HG03442 (cell line): ENCODE data around the gene VWA7.
"Not testable (repeated sequence)": the region's sequence is repeated elsewhere in the genome, so short reads cannot be mapped to it uniquely, and the experiment has no call there.

Experiments used
- ATAC-seq: cut with Tn5 transposase; IDR thresholded peaks from one replicate; pipeline ENCODE4 v1.9.1; 2021; ENCODE audit warnings: mild to moderate bottlenecking, moderate library complexity; ENCODE audit not compliant: unreplicated experiment

The VWA7 gene, protein sequence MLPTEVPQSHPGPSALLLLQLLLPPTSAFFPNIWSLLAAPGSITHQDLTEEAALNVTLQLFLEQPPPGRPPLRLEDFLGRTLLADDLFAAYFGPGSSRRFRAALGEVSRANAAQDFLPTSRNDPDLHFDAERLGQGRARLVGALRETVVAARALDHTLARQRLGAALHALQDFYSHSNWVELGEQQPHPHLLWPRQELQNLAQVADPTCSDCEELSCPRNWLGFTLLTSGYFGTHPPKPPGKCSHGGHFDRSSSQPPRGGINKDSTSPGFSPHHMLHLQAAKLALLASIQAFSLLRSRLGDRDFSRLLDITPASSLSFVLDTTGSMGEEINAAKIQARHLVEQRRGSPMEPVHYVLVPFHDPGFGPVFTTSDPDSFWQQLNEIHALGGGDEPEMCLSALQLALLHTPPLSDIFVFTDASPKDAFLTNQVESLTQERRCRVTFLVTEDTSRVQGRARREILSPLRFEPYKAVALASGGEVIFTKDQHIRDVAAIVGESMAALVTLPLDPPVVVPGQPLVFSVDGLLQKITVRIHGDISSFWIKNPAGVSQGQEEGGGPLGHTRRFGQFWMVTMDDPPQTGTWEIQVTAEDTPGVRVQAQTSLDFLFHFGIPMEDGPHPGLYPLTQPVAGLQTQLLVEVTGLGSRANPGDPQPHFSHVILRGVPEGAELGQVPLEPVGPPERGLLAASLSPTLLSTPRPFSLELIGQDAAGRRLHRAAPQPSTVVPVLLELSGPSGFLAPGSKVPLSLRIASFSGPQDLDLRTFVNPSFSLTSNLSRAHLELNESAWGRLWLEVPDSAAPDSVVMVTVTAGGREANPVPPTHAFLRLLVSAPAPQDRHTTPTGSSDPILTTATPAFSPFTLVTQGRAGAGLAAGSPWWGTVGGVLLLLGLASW

DNA sequence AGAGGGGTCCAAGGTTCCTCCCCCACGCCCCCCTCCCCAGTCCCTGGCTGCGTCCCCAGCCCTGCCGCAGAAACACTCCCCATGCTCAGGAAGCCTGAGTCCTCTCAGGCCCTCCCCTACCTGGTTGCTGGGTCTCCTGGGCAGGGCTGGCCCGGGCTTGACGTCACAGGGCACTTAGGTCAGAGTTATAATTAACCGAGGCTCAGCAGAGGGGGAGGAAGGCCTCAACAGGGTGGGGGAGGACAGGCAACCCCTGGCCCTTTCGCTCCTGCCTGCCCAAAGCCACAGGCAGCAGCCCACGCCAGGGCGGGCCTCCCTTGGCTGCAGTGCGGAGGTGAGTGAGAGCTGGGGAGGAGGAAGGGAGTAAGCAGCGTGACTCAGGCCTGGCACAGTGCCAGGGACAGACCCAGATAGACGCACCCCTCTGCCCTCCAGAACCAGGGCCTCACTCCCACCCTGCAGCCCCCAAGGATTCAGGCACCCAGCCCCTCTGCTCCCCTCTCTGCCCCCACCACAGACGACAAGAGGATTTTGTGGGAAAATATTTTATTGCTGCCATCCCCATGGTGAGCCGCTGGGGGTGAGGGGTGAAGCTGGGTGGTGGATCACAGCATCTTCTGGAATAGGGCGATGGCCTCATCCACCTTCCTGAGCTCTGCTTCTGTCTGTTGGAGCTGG is at the start of gene VWA7:
VWA7 (minus strand) TSS at position 340 of the 678 bp plus-strand sequence. CDS start 549 bp downstream, outside the sequence.
- ATAC-seq: peak; percentile 74

DNA sequence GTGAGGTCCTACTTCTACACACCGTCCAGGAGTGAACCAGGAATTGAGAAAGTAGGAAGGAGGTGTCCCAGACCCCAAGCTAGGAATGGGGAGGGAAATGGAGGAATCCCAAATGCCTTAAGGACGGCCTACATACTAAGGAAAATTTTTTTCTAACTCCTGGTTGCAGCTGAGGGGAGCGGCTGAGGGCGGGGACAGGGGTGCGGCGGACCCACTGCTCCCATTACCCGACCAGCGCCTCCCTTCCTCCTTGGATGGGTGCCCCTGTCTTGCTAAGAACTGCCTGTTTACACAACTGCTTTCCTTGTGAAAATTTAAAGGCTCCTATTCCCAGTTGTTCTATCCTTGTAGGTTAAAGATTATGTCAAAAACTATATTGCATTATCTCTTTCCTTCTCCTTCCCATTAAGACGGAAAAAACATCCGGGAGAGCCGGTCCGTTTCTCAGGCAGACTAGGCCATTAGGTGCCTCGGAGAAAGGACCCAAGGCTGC is 49.7 kb upstream of the VWA7 start:
- no peak for ATAC-seq

DNA sequence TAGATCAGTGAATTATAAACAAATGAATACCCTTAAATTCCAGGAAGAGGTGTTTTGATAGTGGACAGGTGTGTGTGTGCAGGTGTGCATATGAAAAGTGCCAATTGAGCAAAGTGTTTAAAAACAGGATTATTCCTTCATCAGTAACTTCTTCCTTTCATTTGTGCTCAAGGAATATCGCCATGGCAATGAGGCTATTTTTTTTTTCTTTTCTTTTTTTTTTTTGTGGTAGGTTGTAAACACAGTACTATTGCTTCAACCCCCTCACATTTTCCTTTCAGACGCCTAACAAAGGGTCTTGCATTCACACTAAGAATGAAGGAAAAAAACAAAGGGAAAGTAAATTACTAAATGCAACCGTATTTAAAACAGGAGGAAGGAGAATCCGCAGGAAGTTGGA is 48.4 kb upstream of the VWA7 start:
- ATAC-seq: no peak

DNA sequence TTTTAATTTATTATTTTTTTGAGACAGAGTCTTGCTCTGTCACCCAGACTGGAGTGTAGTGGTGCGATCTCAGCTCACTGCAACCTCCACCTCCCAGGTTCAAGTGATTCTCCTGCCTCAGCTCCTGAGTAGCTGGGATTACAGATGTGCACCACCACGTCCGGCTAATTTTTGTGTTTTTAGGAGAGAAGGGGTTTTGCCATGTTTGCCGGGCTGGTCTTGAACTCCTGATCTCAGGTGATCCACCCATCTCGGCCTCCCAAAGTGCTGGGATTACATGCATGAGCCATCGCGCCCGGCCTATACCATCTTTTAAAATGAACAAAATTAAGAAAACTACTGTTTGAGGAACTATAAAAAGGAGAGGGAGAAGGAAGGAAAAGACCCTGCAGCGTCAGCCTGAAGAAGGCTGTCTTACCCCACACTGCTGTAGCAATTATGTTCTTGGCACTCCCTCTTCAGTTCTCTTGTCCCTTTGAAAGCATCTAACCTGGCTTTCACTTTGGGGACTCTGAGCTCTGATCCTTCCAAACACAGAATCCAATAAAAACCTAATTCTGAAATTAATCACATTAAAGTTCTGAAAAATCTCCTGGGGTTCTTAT is 46.6 kb upstream of the VWA7 start:
- not testable (repeated sequence) for ATAC-seq

DNA sequence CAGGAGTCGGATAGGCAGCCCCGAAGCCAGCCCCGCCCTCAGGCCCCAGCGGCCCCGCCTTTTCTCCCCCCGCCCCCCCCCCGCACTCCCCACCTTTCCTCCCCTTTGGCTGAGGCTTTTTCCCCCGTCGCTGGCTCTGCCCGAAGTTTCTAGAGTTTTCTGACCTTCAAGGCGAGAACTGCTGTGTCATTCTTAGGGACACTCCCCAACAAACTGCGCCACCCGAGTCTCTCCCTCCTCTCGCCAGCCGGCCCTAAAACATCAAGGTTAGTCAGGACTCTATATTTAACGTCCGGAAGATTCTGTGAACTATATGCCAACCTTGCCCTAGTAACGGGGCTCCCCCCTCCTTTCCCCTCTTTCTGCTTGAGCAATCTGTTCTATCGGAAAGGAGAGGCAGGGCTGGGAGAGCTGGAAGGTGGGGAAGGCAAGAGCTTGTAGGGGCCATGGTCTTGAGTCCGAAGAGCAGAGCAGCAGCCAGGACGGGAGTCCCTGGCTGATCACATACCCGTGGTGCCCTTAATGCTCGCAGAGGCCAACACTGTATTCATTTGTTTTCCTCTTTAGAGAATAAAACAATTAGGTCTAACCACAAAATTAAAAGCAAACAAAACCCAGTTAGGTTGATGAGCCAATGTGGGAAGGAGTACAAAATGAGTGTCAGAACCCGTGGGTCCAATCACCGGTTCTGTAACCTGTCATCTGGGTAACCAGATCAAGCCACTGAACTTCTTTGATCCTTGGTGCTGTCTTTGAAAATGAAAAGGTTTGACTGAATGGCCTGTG is 45.1 kb upstream of the VWA7 start:
- peak; percentile 40 for ATAC-seq

DNA sequence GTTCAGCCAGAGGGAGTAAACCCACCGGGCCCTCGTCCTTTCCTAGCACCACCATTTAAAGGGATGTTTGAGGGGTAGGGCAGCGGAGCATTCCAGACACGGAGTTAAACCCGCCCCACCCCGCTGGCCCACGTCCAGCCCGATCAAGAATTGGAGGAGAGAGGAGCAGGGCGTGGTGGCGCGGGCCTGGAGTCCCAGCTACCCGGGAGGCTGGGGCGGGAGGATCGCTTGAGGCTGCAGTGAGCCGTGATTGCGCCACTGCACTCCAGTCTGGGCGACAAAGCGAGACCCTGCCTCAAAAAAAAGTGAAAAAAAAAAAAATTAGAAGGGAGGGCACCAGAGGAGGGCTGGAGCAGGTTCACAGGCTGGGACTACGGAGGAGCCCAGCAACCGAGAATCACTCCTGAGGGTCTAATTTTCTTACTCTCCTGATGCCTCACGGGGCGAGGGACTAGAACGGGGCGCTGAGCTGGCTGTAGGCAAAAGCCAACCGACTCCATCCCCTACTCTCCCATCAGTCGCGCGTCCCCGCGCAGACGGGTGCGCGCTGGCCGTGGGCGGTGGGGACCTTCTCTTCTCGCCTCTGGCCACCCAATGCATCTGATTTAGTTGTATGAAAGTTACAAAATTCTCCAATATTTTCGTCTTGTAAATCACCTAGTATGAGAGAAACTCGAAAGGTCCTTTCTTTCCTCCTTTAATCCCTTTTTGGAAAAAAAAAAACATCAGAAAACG is 44.3 kb upstream of the VWA7 start:
- peak; percentile 48 for ATAC-seq

DNA sequence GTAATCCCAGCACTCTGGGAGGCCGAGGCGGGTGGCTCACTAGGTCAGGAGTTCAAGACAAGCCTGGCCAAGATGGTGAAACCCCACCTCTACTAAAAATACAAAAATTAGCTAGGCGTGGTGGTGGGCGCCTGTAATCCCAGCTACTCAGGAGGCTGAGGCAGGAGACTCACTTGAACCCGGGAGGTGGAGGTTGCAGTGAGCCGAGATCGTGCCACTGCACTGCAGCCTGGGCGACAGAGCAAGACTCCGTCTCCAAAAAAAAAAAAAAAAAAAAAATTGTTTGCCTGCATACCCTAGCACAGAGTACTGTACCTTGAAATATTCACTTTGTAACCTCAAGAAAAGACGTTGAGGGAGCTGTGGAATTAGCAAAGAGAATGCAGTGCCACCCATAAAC is 43.3 kb upstream of the VWA7 start:
- ATAC-seq: not testable (repeated sequence)

DNA sequence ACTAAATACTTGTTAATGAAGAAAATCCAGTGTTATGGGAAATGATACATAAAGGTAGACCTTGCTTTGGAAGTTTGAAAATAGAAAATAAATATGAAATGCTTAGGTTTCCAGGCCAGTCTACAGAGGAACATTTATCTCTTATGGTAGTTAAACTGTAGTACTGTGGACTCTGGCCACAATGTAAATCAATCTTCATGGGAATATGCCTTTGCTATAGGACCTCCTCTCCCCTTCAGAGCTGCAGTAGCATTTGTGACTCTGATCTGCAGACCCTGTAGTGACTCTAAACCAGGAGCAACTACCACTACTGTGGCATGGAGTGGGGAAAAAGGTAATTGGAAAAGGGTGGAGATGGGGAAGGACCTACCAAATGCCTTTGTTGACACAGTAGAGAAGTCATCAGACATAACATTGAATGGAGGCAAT is 42.8 kb upstream of the VWA7 start:
- ATAC-seq: no peak

DNA sequence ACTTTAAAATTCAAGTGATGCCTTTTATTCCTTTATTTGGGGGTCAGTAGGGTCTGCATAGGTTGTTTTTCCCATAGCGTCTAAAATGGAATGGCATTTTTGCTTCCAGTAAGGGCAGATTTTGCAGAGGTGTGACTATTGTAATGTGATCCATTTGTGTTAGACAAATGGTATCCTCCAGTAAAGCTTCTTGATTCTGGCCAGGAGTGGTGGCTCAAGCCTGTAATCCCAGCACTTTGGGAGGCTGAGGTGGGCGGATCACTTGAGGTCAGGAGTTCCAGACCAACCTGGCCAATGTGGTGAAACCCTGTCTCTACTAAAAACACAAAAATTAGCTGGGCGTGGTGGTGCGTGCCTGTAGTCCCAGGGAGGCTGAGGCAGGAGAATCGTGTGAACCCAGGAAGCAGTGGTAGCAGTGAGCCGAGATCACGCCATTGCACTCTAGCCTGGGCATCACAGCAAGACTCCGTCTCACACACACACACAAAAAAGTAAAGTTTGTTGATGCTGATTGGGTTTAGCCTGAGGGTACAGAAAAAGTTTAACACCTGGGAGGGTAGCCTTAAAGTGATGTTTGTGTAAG is 40.9 kb upstream of the VWA7 start:
- ATAC-seq: not testable (repeated sequence)

DNA sequence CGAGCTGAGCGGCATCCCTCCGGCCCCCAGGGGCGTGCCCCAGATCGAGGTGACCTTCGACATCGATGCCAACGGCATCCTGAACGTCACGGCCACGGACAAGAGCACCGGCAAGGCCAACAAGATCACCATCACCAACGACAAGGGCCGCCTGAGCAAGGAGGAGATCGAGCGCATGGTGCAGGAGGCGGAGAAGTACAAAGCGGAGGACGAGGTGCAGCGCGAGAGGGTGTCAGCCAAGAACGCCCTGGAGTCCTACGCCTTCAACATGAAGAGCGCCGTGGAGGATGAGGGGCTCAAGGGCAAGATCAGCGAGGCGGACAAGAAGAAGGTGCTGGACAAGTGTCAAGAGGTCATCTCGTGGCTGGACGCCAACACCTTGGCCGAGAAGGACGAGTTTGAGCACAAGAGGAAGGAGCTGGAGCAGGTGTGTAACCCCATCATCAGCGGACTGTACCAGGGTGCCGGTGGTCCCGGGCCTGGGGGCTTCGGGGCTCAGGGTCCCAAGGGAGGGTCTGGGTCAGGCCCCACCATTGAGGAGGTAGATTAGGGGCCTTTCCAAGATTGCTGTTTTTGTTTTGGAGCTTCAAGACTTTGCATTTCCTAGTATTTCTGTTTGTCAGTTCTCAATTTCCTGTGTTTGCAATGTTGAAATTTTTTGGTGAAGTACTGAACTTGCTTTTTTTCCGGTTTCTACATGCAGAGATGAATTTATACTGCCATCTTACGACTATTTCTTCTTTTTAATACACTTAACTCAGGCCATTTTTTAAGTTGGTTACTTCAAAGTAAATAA is 40.2 kb upstream of the VWA7 start:
- not testable (repeated sequence) for ATAC-seq

DNA sequence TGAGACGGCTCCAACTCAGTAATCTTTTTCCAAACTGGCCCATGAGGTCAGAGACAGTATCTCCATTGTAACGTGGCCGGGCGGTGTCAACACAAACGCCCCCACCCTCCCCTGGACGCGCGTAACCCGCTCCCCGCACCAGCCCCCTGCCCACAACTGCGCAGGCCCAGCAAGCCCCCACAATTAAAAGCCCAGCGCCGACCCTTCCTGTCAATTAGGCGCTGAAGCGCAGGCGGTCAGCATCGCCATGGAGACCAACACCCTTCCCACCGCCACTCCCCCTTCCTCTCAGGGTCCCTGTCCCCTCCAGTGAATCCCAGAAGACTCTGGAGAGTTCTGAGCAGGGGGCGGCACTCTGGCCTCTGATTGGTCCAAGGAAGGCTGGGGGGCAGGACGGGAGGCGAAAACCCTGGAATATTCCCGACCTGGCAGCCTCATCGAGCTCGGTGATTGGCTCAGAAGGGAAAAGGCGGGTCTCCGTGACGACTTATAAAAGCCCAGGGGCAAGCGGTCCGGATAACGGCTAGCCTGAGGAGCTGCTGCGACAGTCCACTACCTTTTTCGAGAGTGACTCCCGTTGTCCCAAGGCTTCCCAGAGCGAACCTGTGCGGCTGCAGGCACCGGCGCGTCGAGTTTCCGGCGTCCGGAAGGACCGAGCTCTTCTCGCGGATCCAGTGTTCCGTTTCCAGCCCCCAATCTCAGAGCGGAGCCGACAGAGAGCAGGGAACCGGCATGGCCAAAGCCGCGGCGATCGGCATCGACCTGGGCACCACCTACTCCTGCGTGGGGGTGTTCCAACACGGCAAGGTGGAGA is 38.1 kb upstream of the VWA7 start, which contains the start of the genes HSPA1A and HSPA1L:
HSPA1A (plus strand) TSS at position 519 of the 814 bp plus-strand sequence; CDS start at position 733, 214 bp downstream.
HSPA1L (minus strand) TSS at position 259 of the 814 bp plus-strand sequence. CDS start 3,311 bp downstream, outside the sequence.
- ATAC-seq: peak; percentile 33

DNA sequence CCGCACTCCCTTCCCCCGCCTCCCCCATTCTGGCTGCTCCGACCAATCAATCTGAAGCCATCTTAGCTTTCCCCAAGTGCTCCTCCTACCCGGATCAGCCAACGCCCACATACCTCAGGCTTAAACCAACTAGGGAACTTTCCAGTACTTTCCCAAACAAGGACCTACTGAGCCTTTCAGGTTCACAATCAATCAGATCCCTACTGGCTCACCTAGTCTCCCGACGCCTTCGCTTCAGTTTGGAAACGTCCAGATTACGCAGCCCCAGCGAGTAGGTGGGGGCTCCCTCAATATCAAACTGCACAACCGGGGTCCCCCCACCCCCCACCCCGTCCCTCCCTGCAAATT is 37.5 kb upstream of the VWA7 start:
- ATAC-seq: no peak

DNA sequence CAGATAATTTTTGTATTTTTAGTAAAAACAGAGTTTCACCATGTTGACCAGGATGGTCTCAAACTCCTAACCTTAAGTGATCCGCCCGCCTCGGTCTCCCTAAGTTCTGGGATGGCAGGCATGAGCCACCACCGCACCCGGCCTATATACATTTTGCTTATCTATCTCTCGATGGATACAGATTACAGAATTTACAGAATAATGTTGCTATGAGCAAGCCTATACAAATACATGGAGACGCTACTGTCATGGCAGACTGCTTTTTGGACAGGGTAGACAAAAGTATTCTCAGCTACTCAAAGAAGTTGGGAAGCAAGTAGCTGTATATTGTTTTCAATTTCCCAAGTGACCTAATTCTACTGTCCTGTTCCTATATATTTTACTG is 36.3 kb upstream of the VWA7 start:
- ATAC-seq: no peak

DNA sequence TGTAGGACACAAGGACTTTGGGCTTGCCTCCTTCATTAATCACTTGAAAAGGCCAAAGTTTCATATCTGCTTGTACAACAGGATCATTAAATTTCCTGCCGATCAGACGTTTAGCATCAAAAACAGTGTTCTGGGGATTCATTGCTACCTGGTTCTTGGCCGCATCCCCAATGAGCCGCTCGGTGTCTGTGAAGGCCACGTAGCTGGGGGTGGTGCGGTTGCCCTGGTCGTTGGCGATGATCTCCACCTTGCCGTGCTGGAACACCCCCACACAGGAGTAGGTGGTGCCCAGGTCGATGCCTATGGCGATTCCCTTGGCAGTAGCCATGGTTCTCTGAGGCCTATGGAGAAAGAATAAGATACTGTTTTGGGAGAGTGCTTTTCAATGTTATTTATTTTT is 34.5 kb upstream of the VWA7 start:
- no peak for ATAC-seq

DNA sequence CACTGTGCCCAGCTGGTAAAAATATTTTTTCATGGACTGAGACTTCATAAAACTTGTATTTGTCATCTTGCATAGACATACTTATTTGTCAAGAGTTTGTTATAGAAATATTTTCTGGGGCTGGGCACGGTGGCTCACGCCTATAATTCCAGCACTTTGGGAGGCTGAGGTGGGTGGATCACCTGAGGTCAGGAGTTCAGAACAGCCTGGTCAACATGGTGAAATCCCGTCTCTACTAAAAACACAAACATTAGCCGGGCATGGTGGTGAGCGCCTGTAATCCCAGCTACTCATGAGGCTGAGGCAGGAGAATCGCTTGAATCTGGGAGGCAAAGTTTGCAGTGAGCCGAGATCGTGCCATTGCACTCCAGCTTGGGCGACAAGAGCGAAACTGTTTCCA is 31.5 kb upstream of the VWA7 start:
- ATAC-seq: not testable (repeated sequence)

DNA sequence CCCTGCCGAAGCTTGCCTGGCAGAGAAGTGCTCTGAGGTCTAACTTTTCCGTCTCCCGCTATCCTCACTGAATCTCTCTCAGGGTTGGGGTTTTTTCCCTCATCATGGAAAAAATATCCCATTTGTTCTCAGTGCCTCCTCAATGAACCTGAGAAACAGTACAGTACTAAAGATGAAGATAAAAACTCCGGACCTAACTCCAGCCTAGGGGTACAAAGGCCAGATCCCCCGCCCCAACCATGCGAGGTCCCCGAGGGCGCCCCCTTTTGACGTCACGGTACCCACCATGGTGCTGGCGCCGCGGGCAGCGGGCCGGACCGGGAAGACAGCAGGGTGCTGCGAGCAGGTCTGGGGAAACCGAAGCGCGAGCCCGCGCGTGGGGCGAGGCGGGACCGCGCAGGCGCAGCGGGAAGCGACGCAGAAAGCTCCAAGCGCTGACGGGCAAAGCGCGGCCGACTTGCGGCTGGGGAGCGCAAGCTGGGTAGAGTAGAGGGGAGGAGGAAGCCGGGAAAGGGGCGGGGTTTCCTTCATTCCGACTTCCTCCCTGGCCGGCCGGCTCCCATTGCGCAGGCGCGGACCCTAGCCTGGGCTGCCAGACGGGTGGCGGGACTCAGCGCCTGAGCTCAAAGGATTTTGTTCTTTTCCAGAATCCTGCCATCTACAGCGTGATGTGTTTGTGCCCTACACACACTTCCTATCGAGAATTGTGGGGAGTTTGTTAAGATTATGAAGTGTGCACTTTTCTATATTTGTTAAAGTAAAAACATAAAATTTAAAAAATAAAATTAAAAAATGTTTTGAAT is 29.5 kb upstream of the VWA7 start, which contains the start of gene LSM2:
LSM2 (minus strand) TSS at position 497 of the 803 bp plus-strand sequence; CDS start at position 288, 209 bp downstream.
- peak; percentile 86 for ATAC-seq
